DND-41 (cell line): ENCODE data around the gene MERTK.

ENCODE experiments used
- ATAC-seq: fragments of 200-7000 bp; cut with Tn5 transposase; 3 replicates; pipeline ENCODE4 v1.9.1; 2021; ENCODE audit warnings: low read depth; ENCODE audit not compliant: insufficient read depth
- DNase-seq: peaks from one replicate; pipeline ENCODE4 v3.0.0-alpha.2; 2020
- H2AFZ ChIP-seq: 2 replicates; pipeline ENCODE4 v1.6.0; 2012; ENCODE audit warnings: low read depth, low read length
- H3K27ac ChIP-seq: 2 replicates; pipeline ENCODE4 v1.5.1; 2012; ENCODE audit warnings: low read length, inconsistent platforms
- H3K27me3 ChIP-seq: fragments of 200-600 bp; sonication (generic); 2 replicates; pipeline ENCODE4 v1.6.0; 2012; ENCODE audit warnings: low read length, mild to moderate bottlenecking, inconsistent platforms; ENCODE audit not compliant: insufficient read depth, poor library complexity
- H3K36me3 ChIP-seq: 2 replicates; pipeline ENCODE4 v1.5.1; 2012; ENCODE audit warnings: low read length, inconsistent platforms; ENCODE audit not compliant: insufficient read depth
- H3K4me1 ChIP-seq: 2 replicates; pipeline ENCODE4 v1.5.1; 2012; ENCODE audit warnings: mild to moderate bottlenecking, low read length; ENCODE audit not compliant: insufficient read depth
- H3K4me2 ChIP-seq: 2 replicates; pipeline ENCODE4 v1.6.0; 2012; ENCODE audit warnings: mild to moderate bottlenecking, moderate library complexity, low read length, inconsistent platforms; ENCODE audit not compliant: insufficient read depth
- H3K4me3 ChIP-seq, 2 experiments: fragments of 200-600 bp in 1 of 2; shearing (Covaris generic) in 1 of 2; 2 replicates each; pipeline ENCODE4 v1.5.1; 2012 to 2016; ENCODE audit warnings: inconsistent platforms in 2 of 2, low read length in 2 of 2, mild to moderate bottlenecking in 2 of 2, low read depth in 1 of 2, moderate library complexity in 1 of 2
- H3K79me2 ChIP-seq: 2 replicates; pipeline ENCODE4 v1.6.0; 2012; ENCODE audit warnings: low read length, inconsistent platforms; ENCODE audit not compliant: insufficient read depth
- H3K9ac ChIP-seq: 2 replicates; pipeline ENCODE4 v1.6.0; 2012; ENCODE audit warnings: low read depth, mild to moderate bottlenecking, inconsistent platforms, low read length, moderate library complexity
- H3K9me3 ChIP-seq: 2 replicates; pipeline ENCODE4 v1.5.1; 2012; ENCODE audit warnings: low read length, moderate library complexity, mild to moderate bottlenecking, inconsistent platforms; ENCODE audit not compliant: insufficient read depth, severe bottlenecking
- H4K20me1 ChIP-seq: 2 replicates; pipeline ENCODE4 v1.6.0; 2012; ENCODE audit warnings: low read length; ENCODE audit not compliant: insufficient read depth
- CTCF ChIP-seq: IDR thresholded peaks from 2 replicates; pipeline ENCODE4 v1.5.1; 2012; ENCODE audit warnings: borderline replicate concordance, low read length, moderate library complexity, mild to moderate bottlenecking; ENCODE audit not compliant: poor library complexity, severe bottlenecking; ENCODE audit errors: extremely low read depth
- EZH2 ChIP-seq: IDR thresholded peaks from 3 replicates; pipeline ENCODE4 v1.6.1; 2012; ENCODE audit warnings: borderline replicate concordance, low read depth, mild to moderate bottlenecking, moderate library complexity, low read length, inconsistent platforms; ENCODE audit not compliant: severe bottlenecking

Gene MERTK

GRCh38 chr2:112045446-112046014 lies 147.1 kb downstream of the MERTK start:
- Histone ChIP-seq H3K9me3 (peaks cover 3% of the 10 kb centered on the region), H3K27me3 (no peaks in the 10 kb centered on the region), H3K79me2 (no peaks in the 10 kb centered on the region), H4K20me1 (no peaks in the 10 kb centered on the region), H3K4me3 (no peak overlapping the region), H3K4me2 (no peak overlapping the region), H3K27ac (no peak overlapping the region), H3K9ac (no peak overlapping the region), H3K4me1 (0 out of 2 replicates have a peak, but pooled peaks cover 3% of the 10 kb centered on the region), H3K36me3 (no peaks in the 10 kb centered on the region), H2AFZ (no peak overlapping the region)
- DNase-seq, result no peak
- no peak for ATAC-seq
- TF ChIP-seq EZH2 (no peak), CTCF (no peak)

- Histone ChIP-seq H3K27me3 (no peaks in the 10 kb centered on the region), H4K20me1 (no peaks in the 10 kb centered on the region), H3K4me2 (no peak overlapping the region), H2AFZ (no peak overlapping the region), H3K36me3 (no peaks in the 10 kb centered on the region), H3K4me1 (0 out of 2 replicates have a peak, but pooled peaks cover 3% of the 10 kb centered on the region), H3K4me3 (no peak overlapping the region), H3K27ac (no peak overlapping the region), H3K79me2 (no peaks in the 10 kb centered on the region), H3K9ac (no peak overlapping the region), H3K9me3 (peaks cover 3% of the 10 kb centered on the region)
- no peak for ATAC-seq
- no peak for DNase-seq
- TF ChIP-seq EZH2 (no peak), CTCF (no peak)
Observed at GRCh38 chr2:112046231-112046630, 147.8 kb downstream of the MERTK start.

- Histone ChIP-seq H3K79me2 (no peaks in the 10 kb centered on the region), H3K9me3 (peaks cover 3% of the 10 kb centered on the region), H4K20me1 (no peaks in the 10 kb centered on the region), H3K4me2 (no peak overlapping the region), H2AFZ (no peak overlapping the region; the same call in 1 of the 2 replicates), H3K4me1 (peaks cover 3% of the 10 kb centered on the region; the same call in 1 of the 2 replicates), H3K9ac (no peak overlapping the region), H3K36me3 (no peaks in the 10 kb centered on the region), H3K4me3 (no peak overlapping the region), H3K27me3 (no peaks in the 10 kb centered on the region), H3K27ac (no peak overlapping the region)
- TF ChIP-seq CTCF (no peak), EZH2 (no peak)
- ATAC-seq, result no peak
- no peak for DNase-seq
Observed at GRCh38 chr2:112047537-112048235, 149.3 kb downstream of the MERTK start.
